Liver (tissue), 3 donors: ENCODE measurements around the gene CHRM2.

Experiments used
- GABPA ChIP-seq, 2 donors: IDR thresholded peaks in 1 of 2; conservative IDR thresholded peaks in 1 of 2; 2 replicates each; pipeline ENCODE4 v1.6.1; 2016; ENCODE audit warnings: antibody characterized with exemption in 2 of 2, mild to moderate bottlenecking in 1 of 2, moderate library complexity in 1 of 2
- HNF4G ChIP-seq: IDR thresholded peaks from 2 replicates; pipeline ENCODE4 v1.6.1; 2016; ENCODE audit warnings: antibody characterized with exemption
- JUND ChIP-seq, 2 donors: IDR thresholded peaks; 2 replicates each; pipeline ENCODE4 v1.6.1; 2016; ENCODE audit warnings: antibody characterized with exemption in 2 of 2
- RAD21 ChIP-seq, 2 donors: IDR thresholded peaks; 2 replicates each; pipeline ENCODE4 v1.6.1; 2016; ENCODE audit warnings: antibody characterized with exemption in 2 of 2, mild to moderate bottlenecking in 2 of 2
- RXRA ChIP-seq, 2 donors: IDR thresholded peaks; 2 replicates each; pipeline ENCODE4 v1.6.1; 2017 to 2018; ENCODE audit warnings: antibody characterized with exemption in 2 of 2, mild to moderate bottlenecking in 1 of 2
- TF ChIP-seq, protein P1 (sequence below): fragments of 150-350 bp; IDR thresholded peaks from 2 replicates; pipeline ENCODE4 v1.5.1; 2017; ENCODE audit warnings: improper control_type of control experiment, low read depth, low read length; ENCODE audit not compliant: missing input control
- TF ChIP-seq, protein P2 (sequence below): IDR thresholded peaks from 2 replicates; pipeline ENCODE4 v1.6.1; 2016; ENCODE audit warnings: antibody characterized with exemption
- TF ChIP-seq, protein P3 (sequence below): IDR thresholded peaks from 2 replicates; pipeline ENCODE4 v1.6.1; 2016; ENCODE audit warnings: antibody characterized with exemption
- donor health status: healthy.
- donor health status: healthy.

DNA sequence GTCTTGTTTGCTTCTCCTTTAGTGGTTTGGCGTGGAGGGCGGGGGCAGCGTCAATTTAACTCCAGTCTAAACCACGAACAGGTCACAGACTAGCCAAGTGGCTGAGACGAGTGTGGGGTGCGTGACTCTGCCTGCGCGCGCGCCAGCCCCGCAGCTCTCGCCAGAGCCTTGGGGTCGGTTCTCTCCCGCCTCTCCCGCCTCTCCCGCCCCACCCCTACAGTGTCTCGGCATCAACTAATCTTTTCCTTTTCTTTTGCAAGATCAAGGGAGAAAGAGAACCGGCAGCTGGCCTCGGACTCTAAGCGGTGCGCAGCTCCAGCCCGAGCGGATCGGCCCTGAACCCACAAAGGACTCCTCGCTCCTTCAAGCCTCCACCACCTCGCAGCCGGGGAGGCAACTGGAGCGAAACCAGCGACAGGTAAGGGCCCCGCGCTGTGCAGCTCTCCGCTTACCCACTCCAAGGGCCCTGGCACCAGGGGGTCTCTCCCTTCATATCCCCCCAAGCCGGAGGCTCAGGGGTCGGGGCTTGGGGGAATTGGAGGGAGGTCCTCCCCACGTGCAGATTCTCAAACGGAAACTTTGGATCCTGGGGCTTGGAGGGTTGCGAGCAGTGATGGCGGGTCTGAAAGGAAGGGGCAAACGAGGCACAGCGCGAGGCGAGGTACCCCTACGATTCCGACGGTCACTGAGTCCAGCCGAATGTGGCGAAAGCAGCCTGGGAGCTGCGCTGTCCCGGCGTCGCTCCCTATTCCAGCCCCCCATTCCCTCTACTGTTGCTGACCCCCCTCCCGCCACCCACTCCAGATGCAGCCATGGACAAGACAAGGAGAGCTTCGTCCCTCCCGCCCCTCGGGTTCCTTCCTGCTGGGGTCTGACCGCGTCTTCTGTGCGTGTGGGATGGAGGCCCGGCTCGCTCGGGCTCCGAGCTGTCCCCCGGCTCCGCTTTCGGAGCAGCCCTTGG, 829 bp downstream of the CHRM2 start:
- TF ChIP-seq, protein P1, sequence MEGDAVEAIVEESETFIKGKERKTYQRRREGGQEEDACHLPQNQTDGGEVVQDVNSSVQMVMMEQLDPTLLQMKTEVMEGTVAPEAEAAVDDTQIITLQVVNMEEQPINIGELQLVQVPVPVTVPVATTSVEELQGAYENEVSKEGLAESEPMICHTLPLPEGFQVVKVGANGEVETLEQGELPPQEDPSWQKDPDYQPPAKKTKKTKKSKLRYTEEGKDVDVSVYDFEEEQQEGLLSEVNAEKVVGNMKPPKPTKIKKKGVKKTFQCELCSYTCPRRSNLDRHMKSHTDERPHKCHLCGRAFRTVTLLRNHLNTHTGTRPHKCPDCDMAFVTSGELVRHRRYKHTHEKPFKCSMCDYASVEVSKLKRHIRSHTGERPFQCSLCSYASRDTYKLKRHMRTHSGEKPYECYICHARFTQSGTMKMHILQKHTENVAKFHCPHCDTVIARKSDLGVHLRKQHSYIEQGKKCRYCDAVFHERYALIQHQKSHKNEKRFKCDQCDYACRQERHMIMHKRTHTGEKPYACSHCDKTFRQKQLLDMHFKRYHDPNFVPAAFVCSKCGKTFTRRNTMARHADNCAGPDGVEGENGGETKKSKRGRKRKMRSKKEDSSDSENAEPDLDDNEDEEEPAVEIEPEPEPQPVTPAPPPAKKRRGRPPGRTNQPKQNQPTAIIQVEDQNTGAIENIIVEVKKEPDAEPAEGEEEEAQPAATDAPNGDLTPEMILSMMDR = no peak
- TF ChIP-seq RXRA (IDR thresholded peaks at IDR 0.05) (no peak), GABPA (IDR thresholded peaks at IDR 0.05 in 1 of 2, conservative IDR thresholded peaks at IDR 0.05 in 1 of 2) (no peak), HNF4G (no peak), RAD21 (IDR thresholded peaks at IDR 0.05) (no peak), JUND (IDR thresholded peaks at IDR 0.05) (no peak)
- TF ChIP-seq, protein P2, sequence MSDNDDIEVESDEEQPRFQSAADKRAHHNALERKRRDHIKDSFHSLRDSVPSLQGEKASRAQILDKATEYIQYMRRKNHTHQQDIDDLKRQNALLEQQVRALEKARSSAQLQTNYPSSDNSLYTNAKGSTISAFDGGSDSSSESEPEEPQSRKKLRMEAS = no peak
- TF ChIP-seq, protein P3, sequence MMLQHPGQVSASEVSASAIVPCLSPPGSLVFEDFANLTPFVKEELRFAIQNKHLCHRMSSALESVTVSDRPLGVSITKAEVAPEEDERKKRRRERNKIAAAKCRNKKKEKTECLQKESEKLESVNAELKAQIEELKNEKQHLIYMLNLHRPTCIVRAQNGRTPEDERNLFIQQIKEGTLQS = no peak
